HG02981 (cell line): ENCODE data around the gene C11orf52.
A peak's percentile ranks its signal among the peaks of the same experiment; 100 is the strongest.

Source experiments
- ATAC-seq: cut with Tn5 transposase; IDR thresholded peaks from one replicate; pipeline ENCODE4 v1.9.1; 2021; ENCODE audit warnings: mild to moderate bottlenecking, moderate library complexity; ENCODE audit not compliant: unreplicated experiment

The C11orf52 gene

DNA sequence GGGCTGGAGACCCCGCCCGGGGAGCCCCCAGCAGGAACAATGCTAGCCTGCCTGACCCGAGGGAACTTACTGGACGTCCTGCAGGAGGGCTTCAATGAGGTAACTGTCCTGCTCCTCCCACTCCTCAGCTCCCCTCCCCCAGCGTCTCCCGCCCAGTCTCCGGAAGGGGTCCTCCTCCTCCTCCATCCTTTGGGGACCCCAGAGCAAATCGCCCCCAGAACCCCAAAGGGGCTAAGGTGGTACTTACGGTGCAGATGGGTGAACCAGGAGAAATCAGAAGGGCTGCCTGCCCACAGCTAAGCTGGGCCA lies 18.7 kb downstream of the C11orf52 start:
- no peak for ATAC-seq

DNA sequence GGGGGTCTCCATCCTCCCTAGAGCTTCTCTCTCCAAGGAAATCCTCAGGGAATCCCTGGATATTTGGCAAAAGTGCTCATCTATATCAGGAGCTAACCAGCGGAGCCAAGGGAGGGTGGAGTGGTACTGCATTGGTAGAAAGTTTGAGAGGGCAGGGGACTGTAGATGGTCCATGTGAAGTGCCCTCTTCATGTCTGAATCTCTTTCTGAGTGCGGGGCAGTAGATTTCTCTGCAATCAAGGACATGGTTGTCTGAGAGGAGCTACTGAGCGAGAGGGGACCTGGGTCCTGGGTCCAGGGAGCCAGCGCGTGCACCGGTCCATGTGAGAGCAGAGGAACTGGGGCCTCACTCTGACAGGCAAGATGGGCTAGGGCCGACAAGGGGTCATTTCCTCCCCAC lies 19.1 kb downstream of the C11orf52 start:
- ATAC-seq, result no peak

GRCh38 chr11:111938687-111939160 lies 20.0 kb downstream of the C11orf52 start:
- ATAC-seq, result peak; percentile 91

DNA sequence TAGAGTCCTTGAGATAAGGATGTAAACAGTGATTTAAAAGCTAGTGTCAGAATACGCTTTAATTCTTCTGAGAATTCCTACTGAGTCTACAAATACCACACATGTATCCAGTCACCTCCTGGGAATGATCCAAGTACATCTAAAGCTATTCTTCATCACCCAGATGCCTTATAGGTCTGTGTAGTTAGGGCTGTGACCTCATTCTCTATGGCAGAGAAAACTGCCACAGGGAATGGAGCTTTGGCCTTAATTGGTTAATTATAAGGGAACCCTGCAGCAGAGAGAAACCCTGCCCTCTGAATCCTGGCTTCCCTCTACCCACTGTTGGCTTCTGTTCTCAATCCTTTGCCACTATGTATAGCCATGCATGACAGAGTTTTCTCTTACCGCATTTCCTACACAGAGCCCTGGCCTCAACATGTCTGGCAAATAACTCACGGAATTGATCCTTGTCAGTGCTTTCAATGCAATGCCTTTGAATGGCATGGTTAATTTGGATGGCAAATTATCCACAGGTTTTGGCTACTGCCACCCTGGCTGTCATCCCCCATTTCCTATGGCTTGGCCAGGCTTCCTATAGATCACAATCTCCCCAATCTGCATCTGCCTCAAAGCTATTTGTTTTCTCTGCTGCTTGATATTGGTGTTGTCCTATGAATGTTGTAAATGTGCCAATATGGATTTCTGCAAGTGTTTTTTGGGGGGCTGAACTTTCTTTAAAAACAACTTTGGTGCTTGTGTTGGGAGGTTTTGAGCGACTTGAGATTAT lies 21.3 kb downstream of the C11orf52 start:
- ATAC-seq, result no peak

DNA sequence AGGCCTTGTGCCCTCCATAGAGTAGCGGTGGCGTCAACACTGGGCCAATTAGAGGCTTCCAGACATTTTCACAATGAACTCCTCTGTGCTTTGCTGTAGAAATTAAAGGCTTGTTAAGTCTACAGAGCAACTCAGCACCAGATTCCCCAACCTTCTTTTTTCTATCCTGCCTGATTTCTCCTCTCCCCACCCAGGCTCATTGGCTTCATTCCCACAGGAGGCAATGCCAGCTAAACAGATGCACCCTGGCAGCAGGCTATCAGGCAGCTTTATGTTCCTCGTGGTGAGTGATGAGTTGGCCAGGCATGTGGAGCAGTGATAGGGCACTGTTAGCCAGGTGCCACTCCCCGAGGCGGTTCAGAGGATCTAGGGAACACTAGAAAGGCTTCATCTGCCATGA lies 23.2 kb downstream of the C11orf52 start:
- no peak for ATAC-seq

DNA sequence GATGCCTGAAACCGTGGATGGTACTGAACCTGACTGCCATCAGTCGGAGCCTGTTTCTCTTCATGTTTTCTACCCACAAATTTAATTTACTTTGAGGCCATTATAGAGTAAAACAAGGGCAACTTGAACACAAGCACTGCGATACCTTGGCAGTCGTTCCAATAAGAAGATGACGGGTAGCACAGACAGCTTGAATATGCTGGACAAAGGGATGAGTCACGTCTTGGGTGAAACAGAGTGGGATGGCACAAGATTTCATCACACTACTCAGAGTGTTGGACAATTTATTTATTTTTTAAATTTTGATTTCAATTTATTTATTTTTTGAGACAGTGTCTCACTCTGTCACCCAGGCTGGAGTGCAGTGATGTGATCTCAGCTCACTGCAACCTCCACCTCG lies 24.1 kb downstream of the C11orf52 start:
- no peak for ATAC-seq

DNA sequence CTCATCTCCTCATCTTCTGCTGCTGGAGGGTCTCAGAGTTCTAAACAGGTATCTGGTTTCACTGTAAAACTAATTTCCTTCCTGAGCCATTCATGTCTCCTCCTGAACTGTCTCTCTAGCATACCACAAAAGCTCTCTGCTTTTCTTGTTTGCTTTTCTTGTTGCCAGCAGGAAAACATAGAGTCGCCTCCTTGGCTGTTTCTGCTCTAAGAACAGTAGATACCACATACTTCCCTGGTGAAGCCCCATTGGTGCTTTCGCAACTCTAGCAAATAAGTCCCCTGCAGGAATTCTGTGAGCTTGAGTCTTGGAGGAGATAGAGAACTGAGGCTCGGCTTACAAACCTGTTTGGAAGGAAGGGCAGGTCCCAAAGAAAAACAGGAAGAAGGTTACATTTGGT lies 25.4 kb downstream of the C11orf52 start:
- no peak for ATAC-seq

DNA sequence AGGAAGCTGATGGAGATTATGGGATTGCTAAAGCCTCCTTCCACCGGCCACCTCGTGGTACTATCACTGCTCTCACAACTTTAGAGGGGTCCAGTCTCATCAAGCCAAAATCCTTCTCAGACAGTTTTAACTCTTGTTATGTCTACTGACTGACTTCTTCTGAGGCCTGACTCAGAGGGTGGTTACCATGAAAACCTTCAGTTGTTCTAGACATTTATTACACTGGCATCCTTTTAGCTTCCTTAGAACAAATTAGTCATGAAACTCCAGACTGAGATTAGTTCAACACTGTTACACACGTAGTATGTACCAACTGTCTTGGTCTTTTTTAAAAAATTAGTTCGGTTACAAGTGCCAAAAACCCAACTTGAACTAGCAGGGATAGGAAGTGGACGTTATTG lies 25.9 kb downstream of the C11orf52 start:
- ATAC-seq, result no peak

DNA sequence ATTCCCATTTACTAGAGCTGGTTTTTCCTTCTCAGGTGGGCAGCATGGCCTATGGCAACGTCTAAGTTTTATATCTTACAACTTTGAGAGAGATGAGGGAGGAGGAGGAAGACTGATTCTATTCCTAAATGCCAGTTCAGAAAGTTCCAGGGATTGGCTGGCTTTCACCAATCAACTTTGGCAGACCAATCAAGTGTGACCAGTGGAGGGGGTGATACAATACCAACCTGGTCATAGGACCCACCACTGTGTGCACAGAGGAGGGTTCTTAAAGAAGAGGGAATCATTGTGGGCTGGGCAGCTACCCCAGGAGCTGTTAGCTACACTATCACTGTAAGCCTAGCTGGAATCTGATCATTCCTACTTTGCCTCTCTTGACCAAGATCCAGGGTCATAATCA lies 26.5 kb downstream of the C11orf52 start:
- ATAC-seq, result no peak

- no peak for ATAC-seq
These were observed 27.8 kb downstream of the C11orf52 start for GRCh38 chr11:111946499-111946898.

DNA sequence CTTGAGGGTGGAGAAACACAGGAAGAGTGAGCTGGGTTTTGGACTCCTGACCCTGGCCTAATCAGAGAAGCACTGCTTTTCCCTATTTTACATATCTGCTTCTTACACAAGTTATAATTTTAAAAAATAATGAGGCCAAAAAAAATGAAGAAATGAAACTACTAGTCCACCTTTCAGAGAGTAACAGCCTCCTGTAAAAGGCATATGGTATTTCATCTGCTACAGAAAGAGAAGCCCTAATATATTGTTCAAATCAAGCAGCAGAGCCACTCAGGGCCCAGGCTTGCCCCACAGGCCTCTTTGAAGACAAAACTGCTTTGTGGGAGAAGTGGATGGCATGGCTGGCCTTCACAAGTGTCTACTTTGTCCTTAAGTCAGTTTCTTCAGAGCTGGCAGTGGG lies 28.4 kb downstream of the C11orf52 start:
- ATAC-seq, result no peak

- ATAC-seq, result no peak
These were observed 31.1 kb downstream of the C11orf52 start for GRCh38 chr11:111949519-111950426.

DNA sequence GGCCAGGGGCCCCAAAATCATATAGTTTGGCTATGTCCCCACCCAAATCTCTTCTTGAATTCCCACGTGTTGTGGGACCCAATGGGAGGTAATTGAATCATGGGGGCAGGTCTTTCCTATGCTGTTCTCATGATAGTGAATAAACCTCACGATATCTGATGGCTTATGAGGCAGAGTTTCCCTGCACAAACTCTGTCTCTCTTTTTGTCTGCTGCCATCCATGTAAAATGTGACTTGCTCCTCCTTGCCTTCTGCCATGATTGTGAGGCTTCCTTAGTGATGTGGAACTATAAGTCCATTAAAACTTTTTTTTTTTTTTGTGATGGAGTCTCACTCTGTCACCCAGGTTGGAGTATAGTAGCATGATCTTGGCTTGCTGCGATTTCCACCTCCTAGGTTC lies 32.9 kb downstream of the C11orf52 start:
- no peak for ATAC-seq

DNA sequence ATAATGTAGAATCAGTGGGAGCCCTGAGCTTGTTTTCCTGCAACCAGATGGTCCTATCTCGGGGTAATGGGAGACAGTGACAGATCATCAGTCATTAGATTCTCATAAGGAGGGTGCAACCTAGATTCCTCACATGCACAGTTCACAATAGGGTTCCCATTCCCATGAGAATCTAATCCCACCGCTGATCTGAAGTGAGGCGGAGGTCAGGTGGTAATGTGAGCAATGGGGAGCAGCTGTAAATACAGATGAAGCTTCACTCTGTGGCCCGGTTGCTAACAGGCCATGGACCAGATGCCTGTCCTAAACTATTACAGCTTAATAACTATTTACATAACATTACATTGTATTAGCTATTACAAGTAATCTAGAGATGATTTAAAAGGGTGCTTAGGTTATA lies 35.4 kb downstream of the C11orf52 start:
- ATAC-seq, result no peak

GRCh38 chr11:111957663-111958444 lies 39.1 kb downstream of the C11orf52 start:
- ATAC-seq, result no peak

GRCh38 chr11:111960916-111961315 lies 42.2 kb downstream of the C11orf52 start:
- no peak for ATAC-seq

GRCh38 chr11:111961389-111962300 lies 42.9 kb downstream of the C11orf52 start:
- ATAC-seq, result no peak

GRCh38 chr11:111963931-111964340 lies 45.2 kb downstream of the C11orf52 start:
- ATAC-seq, result no peak

- no peak for ATAC-seq
These were observed 48.0 kb downstream of the C11orf52 start for GRCh38 chr11:111966678-111967077.

- no peak for ATAC-seq
These were observed 48.9 kb downstream of the C11orf52 start for GRCh38 chr11:111967649-111968048.
